VCaP (cell line): ENCODE measurements around the gene MTA1.

Experiments used
- H3K27ac ChIP-seq: fragments of 450-650 bp; 2 replicates; pipeline ENCODE4 v1.5.1; 2017
- TF ChIP-seq, protein P1 (sequence below): fragments of 450-650 bp; conservative IDR thresholded peaks from 2 replicates; pipeline ENCODE4 v1.5.1; 2017; ENCODE audit warnings: mild to moderate bottlenecking, moderate library complexity

The MTA1 gene

DNA sequence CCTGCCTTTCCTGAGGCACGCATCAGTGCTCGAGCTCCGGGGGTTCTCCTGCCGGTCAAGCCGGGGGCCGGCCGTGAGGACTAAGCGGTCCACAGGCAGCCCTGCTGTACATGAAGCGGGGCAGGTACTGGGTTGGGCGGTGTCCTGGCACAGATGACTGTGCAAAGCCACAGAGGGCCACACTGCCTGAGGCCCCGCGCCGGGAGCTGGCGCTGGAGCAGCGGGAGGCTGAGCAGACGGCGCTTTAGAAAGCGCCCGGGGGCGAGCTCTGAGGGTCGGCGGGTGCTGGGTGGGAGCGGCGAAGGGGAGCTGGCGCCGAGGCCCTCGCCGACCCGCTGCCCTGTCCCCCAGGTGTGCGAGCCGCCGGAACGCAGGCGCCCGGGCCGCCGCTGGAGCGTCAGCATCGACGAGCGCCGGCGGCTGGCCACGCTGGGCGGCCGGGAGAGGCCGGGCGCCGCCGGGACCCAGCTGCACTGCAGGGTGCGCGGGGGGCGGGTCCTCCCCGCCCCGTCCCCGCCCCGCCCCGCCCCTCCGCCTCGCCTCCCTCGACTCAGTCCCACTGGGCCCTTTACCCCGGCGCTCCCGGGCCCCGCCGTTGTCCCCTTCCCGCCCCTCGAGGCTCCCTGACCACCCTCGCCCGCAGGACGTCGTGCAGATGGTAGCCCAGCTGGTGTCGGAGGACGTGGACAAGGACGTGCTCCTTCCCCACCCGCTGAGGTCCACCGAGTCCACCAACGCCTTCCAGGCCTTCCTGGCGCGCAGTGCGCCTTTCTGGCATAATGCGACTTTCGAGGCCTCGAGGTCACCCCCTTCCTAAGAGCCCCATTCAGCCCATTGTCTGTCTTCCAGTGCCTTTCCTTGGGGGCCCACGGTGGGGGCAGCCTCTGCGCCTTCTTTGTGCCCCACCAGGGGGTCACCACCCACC lies 8.3 kb upstream of the MTA1 start:
- TF ChIP-seq, protein P1, sequence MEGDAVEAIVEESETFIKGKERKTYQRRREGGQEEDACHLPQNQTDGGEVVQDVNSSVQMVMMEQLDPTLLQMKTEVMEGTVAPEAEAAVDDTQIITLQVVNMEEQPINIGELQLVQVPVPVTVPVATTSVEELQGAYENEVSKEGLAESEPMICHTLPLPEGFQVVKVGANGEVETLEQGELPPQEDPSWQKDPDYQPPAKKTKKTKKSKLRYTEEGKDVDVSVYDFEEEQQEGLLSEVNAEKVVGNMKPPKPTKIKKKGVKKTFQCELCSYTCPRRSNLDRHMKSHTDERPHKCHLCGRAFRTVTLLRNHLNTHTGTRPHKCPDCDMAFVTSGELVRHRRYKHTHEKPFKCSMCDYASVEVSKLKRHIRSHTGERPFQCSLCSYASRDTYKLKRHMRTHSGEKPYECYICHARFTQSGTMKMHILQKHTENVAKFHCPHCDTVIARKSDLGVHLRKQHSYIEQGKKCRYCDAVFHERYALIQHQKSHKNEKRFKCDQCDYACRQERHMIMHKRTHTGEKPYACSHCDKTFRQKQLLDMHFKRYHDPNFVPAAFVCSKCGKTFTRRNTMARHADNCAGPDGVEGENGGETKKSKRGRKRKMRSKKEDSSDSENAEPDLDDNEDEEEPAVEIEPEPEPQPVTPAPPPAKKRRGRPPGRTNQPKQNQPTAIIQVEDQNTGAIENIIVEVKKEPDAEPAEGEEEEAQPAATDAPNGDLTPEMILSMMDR, result no peak
- H3K27ac ChIP-seq, result peak overlapping the region; percentile 36; the same call in 1 of the 2 replicates

- TF ChIP-seq, protein P1, result no peak
- no peak overlapping the region for H3K27ac ChIP-seq
These were observed 7.4 kb upstream of the MTA1 start for GRCh38 chr14:105411985-105412770.

GRCh38 chr14:105412771-105413543 lies 6.7 kb upstream of the MTA1 start:
- H3K27ac ChIP-seq, result no peak overlapping the region
- TF ChIP-seq, protein P1, result no peak

DNA sequence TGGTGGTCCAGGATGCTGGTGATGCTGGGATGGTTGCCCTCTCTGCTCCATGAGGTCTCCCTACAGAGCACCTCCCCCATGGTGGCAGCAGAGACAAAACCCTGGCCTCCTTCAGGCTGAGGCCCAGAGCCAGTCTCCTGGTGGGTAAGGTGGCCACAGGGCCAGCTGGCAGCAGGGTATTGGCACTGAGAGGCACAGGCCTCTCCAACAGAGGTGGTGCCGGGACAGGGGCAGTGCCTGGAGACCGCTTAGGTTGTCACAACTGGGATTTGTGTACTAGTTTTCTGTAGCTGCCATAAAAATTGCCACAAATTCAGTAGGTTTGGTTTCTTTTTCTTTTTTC lies 6.1 kb upstream of the MTA1 start:
- H3K27ac ChIP-seq, result no peak overlapping the region
- TF ChIP-seq, protein P1, result no peak

GRCh38 chr14:105414456-105415371 lies 4.9 kb upstream of the MTA1 start:
- TF ChIP-seq, protein P1, result peak; percentile 73
- H3K27ac ChIP-seq, result peak overlapping the region; percentile 42; the same call in 1 of the 2 replicates

DNA sequence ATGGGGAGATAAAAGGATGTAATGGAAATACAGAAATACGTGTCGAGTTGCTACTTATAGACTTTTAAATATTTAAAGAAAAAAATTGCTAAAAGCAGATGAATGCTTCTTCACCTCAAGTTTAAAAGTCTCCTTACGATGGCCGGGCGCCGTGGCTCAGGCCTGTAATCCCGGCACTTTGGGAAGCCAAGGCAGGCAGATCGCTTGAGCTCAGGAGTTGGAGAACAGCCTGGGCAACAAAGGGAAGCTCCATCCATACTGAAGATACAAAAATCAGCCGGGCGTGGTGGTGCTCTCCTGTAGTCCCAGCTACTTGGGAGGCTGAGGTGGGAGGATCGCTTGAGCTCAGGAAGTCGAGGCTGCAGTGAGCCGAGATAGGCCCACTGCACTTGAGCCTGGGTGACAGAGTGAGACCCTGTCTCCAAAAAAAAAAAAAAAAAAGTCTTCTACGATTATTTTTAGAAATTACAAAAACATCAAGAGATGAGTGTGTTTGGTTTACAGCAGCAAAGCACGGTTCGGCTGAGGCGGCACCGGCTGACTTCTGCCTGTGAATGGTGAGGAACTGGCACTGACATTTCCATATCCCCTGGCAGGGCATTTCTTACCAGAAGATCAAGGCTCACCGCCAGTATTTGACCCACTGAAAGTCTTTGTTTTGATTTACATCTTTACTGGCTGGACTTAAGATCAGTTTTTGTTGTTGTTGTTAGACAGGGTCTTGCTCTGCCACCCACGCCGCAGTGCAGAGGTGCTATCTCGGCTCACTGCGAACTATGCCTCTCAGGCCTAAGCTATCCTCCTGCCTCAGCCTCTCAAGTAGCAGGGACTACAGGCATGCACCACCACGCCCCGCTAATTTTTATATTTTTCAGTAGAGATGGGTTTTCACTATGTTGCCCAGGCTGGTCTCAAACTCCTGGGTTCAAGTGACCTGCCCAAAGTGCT lies 3.9 kb upstream of the MTA1 start:
- TF ChIP-seq, protein P1, result no peak
- peak overlapping the region; percentile 42; the same call in 1 of the 2 replicates for H3K27ac ChIP-seq
